ENCODE data around the gene RIMBP2. TPM values are rescaled to one million over a fixed set of nuclear protein-coding genes. Genes with fewer than 3 reads are reported as not detected.

Gene RIMBP2
- total RNA-seq, 2 experiments from 2014 or later: not detected

DNA sequence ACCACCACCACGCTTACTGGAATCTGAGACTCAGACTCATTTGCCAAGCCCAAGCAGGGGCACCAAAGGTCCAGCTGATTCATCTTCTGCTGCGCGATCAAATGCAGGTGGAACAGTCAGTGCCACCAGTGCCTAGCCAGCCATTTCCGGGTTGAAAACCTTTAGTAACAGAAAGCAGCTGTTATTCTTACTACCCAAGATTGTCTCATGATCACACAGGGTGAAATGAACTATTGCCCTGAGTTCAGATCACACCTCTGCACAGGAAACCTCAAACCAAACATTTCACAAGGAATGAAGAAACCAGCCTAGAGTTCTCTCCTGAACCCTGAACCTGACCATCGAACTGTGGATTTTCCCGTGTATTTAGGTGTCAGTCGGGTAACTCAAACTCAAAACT lies 88.9 kb downstream of the RIMBP2 start:
- no peak for ATAC-seq (ENCODE audit: poor library complexity)
- TF ChIP-seq, protein P1, sequence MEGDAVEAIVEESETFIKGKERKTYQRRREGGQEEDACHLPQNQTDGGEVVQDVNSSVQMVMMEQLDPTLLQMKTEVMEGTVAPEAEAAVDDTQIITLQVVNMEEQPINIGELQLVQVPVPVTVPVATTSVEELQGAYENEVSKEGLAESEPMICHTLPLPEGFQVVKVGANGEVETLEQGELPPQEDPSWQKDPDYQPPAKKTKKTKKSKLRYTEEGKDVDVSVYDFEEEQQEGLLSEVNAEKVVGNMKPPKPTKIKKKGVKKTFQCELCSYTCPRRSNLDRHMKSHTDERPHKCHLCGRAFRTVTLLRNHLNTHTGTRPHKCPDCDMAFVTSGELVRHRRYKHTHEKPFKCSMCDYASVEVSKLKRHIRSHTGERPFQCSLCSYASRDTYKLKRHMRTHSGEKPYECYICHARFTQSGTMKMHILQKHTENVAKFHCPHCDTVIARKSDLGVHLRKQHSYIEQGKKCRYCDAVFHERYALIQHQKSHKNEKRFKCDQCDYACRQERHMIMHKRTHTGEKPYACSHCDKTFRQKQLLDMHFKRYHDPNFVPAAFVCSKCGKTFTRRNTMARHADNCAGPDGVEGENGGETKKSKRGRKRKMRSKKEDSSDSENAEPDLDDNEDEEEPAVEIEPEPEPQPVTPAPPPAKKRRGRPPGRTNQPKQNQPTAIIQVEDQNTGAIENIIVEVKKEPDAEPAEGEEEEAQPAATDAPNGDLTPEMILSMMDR (IDR thresholded peaks at IDR 0.05): no peak
- ChIA-PET POLR2A (no interaction called here), CTCF (no interaction called here)
- peaks cover 0 to 4% of the 10 kb centered on the region in 2 experiments for H3K9me3 ChIP-seq (ENCODE audit: control insufficient read depth in 1 of 2, insufficient read depth in 1 of 2, low read length in 2 of 2)
- no peaks in the 10 kb centered on the region for H3K4me1 ChIP-seq (ENCODE audit: insufficient read depth, low read length)
- no peak for DNase-seq
- no peaks in the 10 kb centered on the region for H3K4me1 Mint-ChIP-seq (ENCODE audit: low read depth)
- no peak overlapping the region for H3K4me3 ChIP-seq (ENCODE audit: low read length)
- intact Hi-C loops (cut with DNase I, micrococcal nuclease): no loop called here
- no peaks in the 10 kb centered on the region for H3K9me3 Mint-ChIP-seq
- H3K27ac Mint-ChIP-seq: no peak overlapping the region
- H3K4me3 Mint-ChIP-seq: no peak overlapping the region
- H3K36me3 Mint-ChIP-seq (ENCODE audit: low read depth): no peaks in the 10 kb centered on the region
- peaks cover 5% of the 10 kb centered on the region for H3K27me3 Mint-ChIP-seq
- no peaks in the 10 kb centered on the region for H3K36me3 ChIP-seq (ENCODE audit: insufficient read depth, low read length)
- peaks cover 0 to 2% of the 10 kb centered on the region in 2 experiments for H3K27me3 ChIP-seq (ENCODE audit: control insufficient read depth in 1 of 2, insufficient read depth in 2 of 2, low read length in 2 of 2)
- H3K27ac ChIP-seq (ENCODE audit: low read depth in 1 of 2, low read length in 2 of 2): no peak overlapping the region

DNA sequence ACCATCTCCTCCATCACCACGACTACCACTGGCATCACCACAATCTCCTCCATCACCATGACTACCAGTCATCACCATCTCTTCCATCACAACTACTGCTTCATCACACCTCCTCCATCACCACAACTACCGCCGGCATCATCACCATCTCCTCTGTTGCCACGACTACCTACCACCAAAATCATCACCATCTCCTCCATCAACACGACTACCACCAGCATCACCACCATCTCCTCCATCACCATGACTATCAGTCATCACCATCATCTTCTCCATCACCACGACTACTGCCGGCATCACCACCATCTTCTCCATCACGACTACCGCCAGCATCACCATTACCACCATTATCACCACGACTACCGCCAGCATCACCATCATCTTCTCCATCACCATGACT lies 89.5 kb downstream of the RIMBP2 start:
- POLR2A ChIA-PET: no interaction called here
- Mint-ChIP-seq H3K4me1 (ENCODE audit: low read depth) (no peaks in the 10 kb centered on the region), H3K27me3 (peaks cover 5% of the 10 kb centered on the region)

DNA sequence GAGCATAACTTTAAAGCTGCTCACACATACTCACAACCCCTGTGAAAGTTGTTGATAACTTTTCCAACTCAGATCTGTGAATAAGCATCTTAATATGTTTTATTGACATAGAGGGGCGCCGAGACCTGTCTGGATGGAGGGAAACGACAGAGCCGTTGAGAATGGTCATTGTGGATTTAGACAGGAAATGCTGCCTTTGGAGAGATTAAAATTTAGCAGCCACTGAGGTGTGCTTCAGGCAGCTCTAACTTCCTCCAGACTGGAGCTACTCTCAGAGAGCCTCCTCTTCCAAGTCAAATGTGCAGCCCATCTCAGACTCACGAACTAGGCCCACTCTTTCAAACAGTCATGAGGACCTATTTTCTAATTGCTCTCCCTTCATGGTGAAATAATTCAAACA lies 90.9 kb downstream of the RIMBP2 start:
- H3K4me1 Mint-ChIP-seq (ENCODE audit: low read depth): no peaks in the 10 kb centered on the region
- H3K4me3 Mint-ChIP-seq: no peak overlapping the region
- POLR2A ChIA-PET: no interaction called here
- H3K4me3 ChIP-seq (ENCODE audit: low read length): no peak overlapping the region
- H3K27me3 Mint-ChIP-seq: peaks cover 5% of the 10 kb centered on the region
- no peak for ATAC-seq (ENCODE audit: poor library complexity)
- no peak overlapping the region for H3K27ac Mint-ChIP-seq
- no peak for DNase-seq
- H3K27ac ChIP-seq (ENCODE audit: low read depth in 1 of 2, low read length in 2 of 2): no peak overlapping the region
- no peaks in the 10 kb centered on the region for H3K36me3 Mint-ChIP-seq (ENCODE audit: low read depth)
- TF ChIP-seq, protein P1 (IDR thresholded peaks at IDR 0.05): no peak
- no peaks in the 10 kb centered on the region for H3K27me3 ChIP-seq (ENCODE audit: control insufficient read depth in 1 of 2, insufficient read depth in 2 of 2, low read length in 2 of 2)
- no peaks in the 10 kb centered on the region for H3K4me1 ChIP-seq (ENCODE audit: insufficient read depth, low read length)
- intact Hi-C loops (cut with DNase I, micrococcal nuclease): no loop called here
- H3K36me3 ChIP-seq (ENCODE audit: insufficient read depth, low read length): no peaks in the 10 kb centered on the region
- H3K9me3 Mint-ChIP-seq: no peaks in the 10 kb centered on the region
- peaks cover 0 to 4% of the 10 kb centered on the region in 2 experiments for H3K9me3 ChIP-seq (ENCODE audit: control insufficient read depth in 1 of 2, insufficient read depth in 1 of 2, low read length in 2 of 2)
- CTCF ChIA-PET: no interaction called here

More for the DNA sequence above, 89.5 kb downstream of the RIMBP2 start:
- DNase-seq: no peak
- Histone ChIP-seq H3K27me3 (ENCODE audit: control insufficient read depth in 1 of 2, insufficient read depth in 2 of 2, low read length in 2 of 2) (peaks cover 0 to 2% of the 10 kb centered on the region in 2 experiments), H3K9me3 (ENCODE audit: control insufficient read depth in 1 of 2, insufficient read depth in 1 of 2, low read length in 2 of 2) (peaks cover 0 to 4% of the 10 kb centered on the region in 2 experiments), H3K36me3 (ENCODE audit: insufficient read depth, low read length) (no peaks in the 10 kb centered on the region), H3K4me3 (ENCODE audit: low read length) (no peak overlapping the region), H3K27ac (ENCODE audit: low read depth in 1 of 2, low read length in 2 of 2) (no peak overlapping the region), H3K4me1 (ENCODE audit: insufficient read depth, low read length) (no peaks in the 10 kb centered on the region)
- Mint-ChIP-seq H3K27ac (no peak overlapping the region), H3K4me3 (no peak overlapping the region), H3K36me3 (ENCODE audit: low read depth) (no peaks in the 10 kb centered on the region), H3K9me3 (no peaks in the 10 kb centered on the region)
- TF ChIP-seq, protein P1 (IDR thresholded peaks at IDR 0.05): no peak
- intact Hi-C loops (cut with DNase I, micrococcal nuclease): no loop called here
- CTCF ChIA-PET: no interaction called here
- no peak for ATAC-seq (ENCODE audit: poor library complexity)
